ENCODE results near the gene MAP4K1.
"Not testable (repeated sequence)": the region's sequence is repeated elsewhere in the genome, so short reads cannot be mapped to it uniquely, and the experiment has no call there.

The MAP4K1 gene

DNA sequence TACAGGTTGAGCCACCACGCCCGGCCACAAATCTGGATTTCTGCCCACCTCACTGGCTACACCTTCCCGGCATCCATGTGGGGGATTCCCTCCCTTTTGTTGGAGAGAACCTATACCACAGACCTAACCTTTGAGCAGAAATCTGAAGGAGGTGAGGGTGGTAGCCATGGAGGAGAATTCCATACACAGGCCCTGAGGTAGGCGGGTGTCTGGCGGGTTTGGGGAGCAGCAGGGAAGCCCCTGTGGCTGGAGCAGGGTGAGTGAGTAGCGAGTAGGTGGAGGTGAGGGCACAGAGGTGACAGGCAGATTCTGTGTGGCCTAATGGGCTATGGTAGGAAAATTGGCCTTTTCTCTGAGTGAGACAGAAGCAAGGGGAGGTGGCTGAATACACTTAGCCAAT lies 11.8 kb upstream of the MAP4K1 start:
- no peaks in the 10 kb centered on the region for H3K27me3 ChIP-seq (ENCODE audit: insufficient read depth, low read length)
- no peaks in the 10 kb centered on the region for H3K9me3 ChIP-seq (ENCODE audit: low read length)
- H3K4me1 ChIP-seq (ENCODE audit: insufficient read depth, low read length), result no peaks in the 10 kb centered on the region
- no peak overlapping the region for H2AFZ ChIP-seq (ENCODE audit: low read depth, low read length)
- H3K36me3 ChIP-seq (ENCODE audit: insufficient read depth, low read length), result peaks cover 55% of the 10 kb centered on the region
- H3K4me3 ChIP-seq (ENCODE audit: low read length), result no peak overlapping the region

GRCh38 chr19:38626401-38626800 lies 8.6 kb upstream of the MAP4K1 start:
- Histone ChIP-seq H3K9me3 (ENCODE audit: low read length) (no peaks in the 10 kb centered on the region), H3K36me3 (ENCODE audit: insufficient read depth, low read length) (peaks cover 64% of the 10 kb centered on the region), H3K4me3 (ENCODE audit: low read length) (no peak overlapping the region), H3K27me3 (ENCODE audit: insufficient read depth, low read length) (no peaks in the 10 kb centered on the region), H3K4me1 (ENCODE audit: insufficient read depth, low read length) (no peaks in the 10 kb centered on the region), H2AFZ (ENCODE audit: low read depth, low read length) (no peak overlapping the region)

DNA sequence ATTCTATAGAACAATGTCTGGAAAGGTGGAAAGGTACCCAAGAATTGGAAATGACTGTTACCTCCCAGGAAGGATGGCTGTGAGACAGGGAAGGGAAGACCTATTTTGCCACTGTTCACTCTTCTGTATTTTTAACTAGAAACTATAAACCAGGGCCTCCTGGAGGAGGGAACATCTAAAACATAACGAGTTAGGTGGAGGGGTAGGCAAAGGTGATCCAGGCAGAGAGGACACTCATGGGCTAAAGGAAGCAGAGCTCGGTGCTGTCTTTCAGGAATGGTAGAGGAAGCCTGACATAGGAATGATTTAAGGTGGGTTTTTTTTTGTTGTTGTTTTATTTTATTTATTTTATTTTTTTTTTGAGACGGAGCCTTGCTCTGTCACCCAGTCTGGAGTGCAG lies 7.1 kb upstream of the MAP4K1 start:
- Histone ChIP-seq H3K4me3 (ENCODE audit: low read length) (no peak overlapping the region), H3K36me3 (ENCODE audit: insufficient read depth, low read length) (peaks cover 65% of the 10 kb centered on the region), H3K4me1 (ENCODE audit: insufficient read depth, low read length) (peaks cover 2% of the 10 kb centered on the region), H3K27me3 (ENCODE audit: insufficient read depth, low read length) (no peaks in the 10 kb centered on the region), H3K9me3 (ENCODE audit: low read length) (no peaks in the 10 kb centered on the region), H2AFZ (ENCODE audit: low read depth, low read length) (no peak overlapping the region)

DNA sequence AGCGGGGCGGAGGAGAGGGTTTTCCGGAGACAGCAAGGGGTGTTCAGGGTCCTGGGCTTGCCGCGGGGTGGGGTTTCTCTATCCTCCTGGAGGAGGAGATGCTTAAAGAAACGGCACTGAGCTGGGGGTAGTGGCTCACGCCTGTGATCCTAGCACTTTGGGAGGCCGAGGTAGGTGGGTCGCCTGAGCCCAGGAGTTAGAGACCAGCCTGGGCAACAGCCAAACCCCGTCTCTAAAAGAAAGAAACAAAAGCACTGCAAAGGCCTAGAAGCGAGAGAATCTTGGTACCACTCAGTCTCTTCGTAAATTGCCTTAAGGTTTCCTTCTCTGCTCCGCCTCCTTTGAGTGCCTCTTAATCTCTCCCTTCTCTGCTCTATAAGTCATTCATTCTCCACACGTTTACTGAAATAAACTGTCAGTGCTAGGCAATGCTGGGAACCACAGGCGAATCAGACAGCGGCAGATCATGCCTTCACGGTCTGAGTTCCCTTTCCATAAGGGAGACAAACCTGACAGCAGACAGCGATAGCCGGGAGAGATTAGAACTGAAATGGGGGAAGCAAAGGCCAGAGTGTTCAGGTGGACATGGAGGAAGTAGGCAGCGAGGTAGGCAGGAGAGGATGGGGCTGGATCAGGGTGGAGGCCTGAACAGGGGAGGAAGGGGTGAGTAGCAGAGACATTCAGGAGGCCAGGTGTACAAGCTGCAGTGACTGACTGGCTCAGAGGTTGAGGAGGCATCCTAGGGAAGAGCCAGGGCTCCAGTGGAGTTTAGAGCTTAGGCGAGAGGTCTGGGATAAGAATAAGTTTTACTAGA lies 1.8 kb upstream of the MAP4K1 start:
- peaks cover 13% of the 10 kb centered on the region for H3K4me1 ChIP-seq (ENCODE audit: insufficient read depth, low read length)
- H3K4me3 ChIP-seq (ENCODE audit: low read length), result peak overlapping the region; percentile 73
- H3K27me3 ChIP-seq (ENCODE audit: insufficient read depth, low read length), result no peaks in the 10 kb centered on the region
- H2AFZ ChIP-seq (ENCODE audit: low read depth, low read length), result no peak overlapping the region
- no peaks in the 10 kb centered on the region for H3K9me3 ChIP-seq (ENCODE audit: low read length)
- H3K36me3 ChIP-seq (ENCODE audit: insufficient read depth, low read length), result peaks cover 27% of the 10 kb centered on the region

DNA sequence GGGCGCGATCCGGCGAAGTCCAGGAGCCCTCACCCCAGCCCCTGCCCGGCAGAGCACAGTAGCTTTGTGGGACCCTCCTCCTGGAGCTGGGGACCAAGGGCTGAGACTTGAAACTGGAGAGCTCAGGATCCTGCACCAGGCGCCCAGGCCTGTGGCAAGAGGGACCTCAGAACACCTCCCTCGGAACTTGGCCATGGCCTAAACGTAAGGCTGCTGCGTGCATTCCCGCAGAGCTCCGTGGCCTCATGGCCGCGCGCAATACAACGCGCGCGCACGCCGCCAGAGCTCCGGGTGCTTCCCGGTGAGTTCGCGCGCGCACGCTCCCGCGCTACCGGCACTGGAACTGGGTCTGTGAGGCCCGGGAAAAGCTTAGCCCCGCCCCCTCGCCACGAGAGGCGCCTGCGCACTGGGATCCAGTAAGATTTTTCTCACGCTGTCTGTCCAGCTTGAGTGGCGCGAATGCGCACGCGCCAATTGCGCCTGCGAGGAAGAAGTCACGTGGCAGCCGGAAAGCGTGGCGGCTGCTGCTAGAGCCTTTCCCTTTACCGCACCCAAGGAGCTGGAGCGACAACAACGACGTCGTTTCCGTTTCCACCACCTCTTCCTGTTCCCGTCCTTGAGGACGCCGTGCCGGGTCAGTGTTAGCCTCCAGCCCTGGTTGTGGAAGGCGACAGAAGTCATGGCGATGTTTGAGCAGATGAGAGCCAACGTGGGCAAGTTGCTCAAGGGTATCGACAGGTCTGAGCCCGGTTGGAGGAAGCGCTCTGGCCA lies 1.0 kb upstream of the MAP4K1 start, which contains the start of gene EIF3K:
Gene EIF3K (plus strand): TSS at position 599 of the 771 bp plus-strand sequence. CDS start 81 bp downstream, at position 680.
- H3K36me3 ChIP-seq (ENCODE audit: insufficient read depth, low read length), result peaks cover 20% of the 10 kb centered on the region

GRCh38 chr19:38617283-38617763 lies 430 bp downstream of the MAP4K1 start:
- peaks cover 16% of the 10 kb centered on the region for H3K36me3 ChIP-seq (ENCODE audit: insufficient read depth, low read length)
- no peak overlapping the region for H2AFZ ChIP-seq (ENCODE audit: low read depth, low read length)
- no peaks in the 10 kb centered on the region for H3K27me3 ChIP-seq (ENCODE audit: insufficient read depth, low read length)
- H3K4me3 ChIP-seq (ENCODE audit: low read length), result no peak overlapping the region
- H3K4me1 ChIP-seq (ENCODE audit: insufficient read depth, low read length), result peaks cover 13% of the 10 kb centered on the region
- no peaks in the 10 kb centered on the region for H3K9me3 ChIP-seq (ENCODE audit: low read length)

More for the DNA sequence above, 1.0 kb upstream of the MAP4K1 start, which contains the start of gene EIF3K:
- Histone ChIP-seq H3K4me1 (ENCODE audit: insufficient read depth, low read length) (peaks cover 13% of the 10 kb centered on the region), H2AFZ (ENCODE audit: low read depth, low read length) (peak within 1 kb of the TSS; percentile 27), H3K9me3 (ENCODE audit: low read length) (no peaks in the 10 kb centered on the region), H3K4me3 (ENCODE audit: low read length) (peak within 1 kb of the TSS; percentile 73), H3K27me3 (ENCODE audit: insufficient read depth, low read length) (no peaks in the 10 kb centered on the region)

- peaks cover 13% of the 10 kb centered on the region for H3K4me1 ChIP-seq (ENCODE audit: insufficient read depth, low read length)
- peaks cover 6% of the 10 kb centered on the region for H3K36me3 ChIP-seq (ENCODE audit: insufficient read depth, low read length)
- no peaks in the 10 kb centered on the region for H3K27me3 ChIP-seq (ENCODE audit: insufficient read depth, low read length)
- H3K9me3 ChIP-seq (ENCODE audit: low read length), result no peaks in the 10 kb centered on the region
- no peak overlapping the region for H3K4me3 ChIP-seq (ENCODE audit: low read length)
- H2AFZ ChIP-seq (ENCODE audit: low read depth, low read length), result no peak overlapping the region
Measured at GRCh38 chr19:38616265-38616664, 1.5 kb downstream of the MAP4K1 start.

DNA sequence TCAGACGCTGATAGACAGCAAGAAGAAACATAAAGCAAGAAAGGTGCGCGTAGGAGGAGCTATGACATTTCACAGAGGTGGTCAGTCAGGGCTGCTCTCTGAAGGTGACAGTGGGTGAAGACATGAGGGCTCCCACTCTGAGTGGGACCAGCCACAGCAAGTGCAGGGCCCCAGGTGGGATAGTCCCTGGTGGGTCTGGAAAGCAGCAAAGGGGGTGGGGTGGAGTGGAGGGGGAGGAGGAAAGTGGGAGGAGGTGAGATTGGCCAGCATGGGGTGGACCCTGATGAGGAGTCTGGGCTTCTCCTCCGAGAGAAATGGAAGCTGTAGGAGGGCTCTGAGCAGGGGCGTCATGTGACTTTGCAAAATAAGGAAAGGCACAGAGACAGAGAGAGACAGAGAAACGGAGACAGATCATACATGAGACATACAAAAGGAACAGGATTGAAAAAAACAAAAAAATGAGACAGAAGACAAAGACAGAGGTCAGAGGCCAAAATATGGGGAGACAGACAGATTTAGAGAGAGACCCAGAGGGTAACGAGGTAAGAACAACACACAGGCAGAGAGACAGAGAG lies 2.7 kb downstream of the MAP4K1 start:
- Histone ChIP-seq H2AFZ (ENCODE audit: low read depth, low read length) (no peak overlapping the region), H3K4me1 (ENCODE audit: insufficient read depth, low read length) (peaks cover 13% of the 10 kb centered on the region), H3K27me3 (ENCODE audit: insufficient read depth, low read length) (no peaks in the 10 kb centered on the region), H3K9me3 (ENCODE audit: low read length) (no peaks in the 10 kb centered on the region), H3K36me3 (ENCODE audit: insufficient read depth, low read length) (peaks cover under 1% of the 10 kb centered on the region), H3K4me3 (ENCODE audit: low read length) (no peak overlapping the region)

DNA sequence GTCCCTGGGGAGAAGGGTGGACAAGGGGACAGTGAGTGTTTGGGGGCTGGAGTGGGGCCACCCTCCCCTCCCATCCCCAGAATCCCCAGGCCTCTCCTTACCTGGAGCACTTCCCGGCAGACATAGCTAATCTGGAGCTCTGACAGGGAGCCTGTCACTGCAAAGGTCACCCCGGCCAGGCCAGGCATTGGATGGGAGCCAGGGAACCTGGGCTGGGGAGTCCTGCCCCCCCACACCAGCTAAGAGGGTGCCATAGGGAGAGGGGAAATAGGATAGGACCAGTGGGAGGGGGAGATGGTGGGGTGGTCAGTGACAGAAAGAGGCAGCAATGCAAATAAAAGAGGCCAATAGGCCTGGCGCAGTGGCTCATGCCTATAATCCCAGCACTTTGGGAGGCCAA lies 3.5 kb downstream of the MAP4K1 start:
- Histone ChIP-seq H3K27me3 (ENCODE audit: insufficient read depth, low read length) (no peaks in the 10 kb centered on the region), H3K9me3 (ENCODE audit: low read length) (no peaks in the 10 kb centered on the region), H3K36me3 (ENCODE audit: insufficient read depth, low read length) (no peaks in the 10 kb centered on the region), H2AFZ (ENCODE audit: low read depth, low read length) (no peak overlapping the region), H3K4me3 (ENCODE audit: low read length) (no peak overlapping the region), H3K4me1 (ENCODE audit: insufficient read depth, low read length) (peaks cover 7% of the 10 kb centered on the region)

DNA sequence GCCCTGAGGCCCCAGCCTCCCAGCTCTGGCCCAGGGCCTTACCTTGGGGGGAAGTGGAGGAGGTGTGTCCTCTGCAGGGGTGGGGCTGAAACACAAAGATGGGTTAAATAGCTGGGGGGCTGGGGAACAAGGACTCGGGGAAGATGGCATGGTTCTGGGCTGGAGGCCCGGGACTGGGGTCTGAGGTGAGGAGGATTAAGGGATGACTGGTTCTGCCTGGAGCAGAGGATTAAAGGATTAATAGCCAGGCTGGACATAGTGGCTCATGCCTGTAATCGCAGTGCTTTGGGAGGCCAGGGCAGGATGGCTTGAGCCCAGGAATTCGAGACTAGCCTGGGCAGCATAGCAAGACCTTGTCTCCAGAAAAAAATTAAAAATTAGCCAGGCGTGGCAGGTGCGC lies 11.6 kb downstream of the MAP4K1 start:
- H3K36me3 ChIP-seq (ENCODE audit: insufficient read depth, low read length), result no peaks in the 10 kb centered on the region
- H3K9me3 ChIP-seq (ENCODE audit: low read length), result no peaks in the 10 kb centered on the region
- H3K27me3 ChIP-seq (ENCODE audit: insufficient read depth, low read length), result no peaks in the 10 kb centered on the region
- no peak overlapping the region for H2AFZ ChIP-seq (ENCODE audit: low read depth, low read length)
- H3K4me1 ChIP-seq (ENCODE audit: insufficient read depth, low read length), result no peaks in the 10 kb centered on the region
- H3K4me3 ChIP-seq (ENCODE audit: low read length), result no peak overlapping the region

DNA sequence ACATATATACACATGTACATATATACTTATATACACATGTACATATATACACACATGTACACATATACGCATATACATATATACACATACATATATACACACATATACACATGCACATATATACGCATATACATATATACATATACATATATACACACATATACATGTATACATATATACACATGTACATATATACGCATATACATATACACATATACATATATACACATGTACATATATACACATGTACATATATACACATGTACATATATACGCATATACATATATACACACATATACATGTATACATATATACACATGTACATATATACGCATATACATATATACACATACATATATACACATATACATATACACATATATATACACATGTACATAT lies 14.9 kb downstream of the MAP4K1 start:
- H2AFZ ChIP-seq (ENCODE audit: low read depth, low read length); H3K4me3 ChIP-seq (ENCODE audit: low read length); H3K4me1 ChIP-seq (ENCODE audit: insufficient read depth, low read length); H3K36me3 ChIP-seq (ENCODE audit: insufficient read depth, low read length); H3K27me3 ChIP-seq (ENCODE audit: insufficient read depth, low read length); H3K9me3 ChIP-seq (ENCODE audit: low read length): not testable (repeated sequence)

DNA sequence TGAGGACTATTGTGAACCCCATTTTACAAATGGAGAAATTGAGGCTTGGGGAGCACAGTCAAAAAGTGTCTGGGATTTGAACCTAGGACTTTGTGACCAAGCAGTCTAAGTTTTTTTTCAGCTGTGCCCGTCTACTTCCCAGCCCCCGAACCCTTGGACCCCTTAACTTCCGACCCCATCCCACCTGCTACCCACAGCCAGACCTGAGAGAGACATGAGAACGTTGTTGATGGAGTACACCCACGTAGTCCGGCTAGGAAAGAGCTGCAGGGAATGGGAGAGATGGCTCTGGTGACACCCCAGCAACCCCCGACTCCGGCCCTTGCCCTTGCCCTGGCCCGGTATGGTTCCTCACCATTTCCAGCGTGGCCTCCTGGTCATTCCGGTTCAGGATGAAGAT lies 18.0 kb downstream of the MAP4K1 start:
- Histone ChIP-seq H3K4me1 (ENCODE audit: insufficient read depth, low read length) (no peaks in the 10 kb centered on the region), H2AFZ (ENCODE audit: low read depth, low read length) (no peak overlapping the region), H3K4me3 (ENCODE audit: low read length) (no peak overlapping the region), H3K27me3 (ENCODE audit: insufficient read depth, low read length) (peaks cover 5% of the 10 kb centered on the region), H3K9me3 (ENCODE audit: low read length) (no peaks in the 10 kb centered on the region), H3K36me3 (ENCODE audit: insufficient read depth, low read length) (no peaks in the 10 kb centered on the region)

DNA sequence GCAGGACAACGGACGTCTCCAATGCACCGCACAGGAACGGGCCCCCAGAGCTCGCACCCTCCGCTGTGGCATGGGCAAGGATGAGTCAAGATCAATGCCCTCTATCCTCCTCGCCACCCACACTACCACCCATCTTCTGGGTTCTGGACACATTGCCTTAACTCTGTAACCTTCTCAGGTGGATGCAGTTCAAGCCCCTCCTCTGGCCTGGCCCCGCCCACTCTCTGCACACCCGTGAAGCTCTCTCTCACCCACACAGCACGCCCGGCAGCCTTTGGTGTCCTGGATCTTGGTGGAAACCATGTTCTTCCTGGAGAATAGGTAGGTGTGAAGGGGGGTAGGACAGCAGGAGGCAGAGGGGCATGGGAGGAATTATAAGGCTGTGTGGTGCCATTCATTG lies 20.7 kb downstream of the MAP4K1 start:
- Histone ChIP-seq H3K4me3 (ENCODE audit: low read length) (no peak overlapping the region), H3K27me3 (ENCODE audit: insufficient read depth, low read length) (peaks cover 5% of the 10 kb centered on the region), H3K9me3 (ENCODE audit: low read length) (no peaks in the 10 kb centered on the region), H2AFZ (ENCODE audit: low read depth, low read length) (no peak overlapping the region), H3K36me3 (ENCODE audit: insufficient read depth, low read length) (no peaks in the 10 kb centered on the region), H3K4me1 (ENCODE audit: insufficient read depth, low read length) (no peaks in the 10 kb centered on the region)
